GM06990 (cell line): ENCODE measurements around the gene ZRSR2.
"Not testable (repeated sequence)": the region's sequence is repeated elsewhere in the genome, so short reads cannot be mapped to it uniquely, and the experiment has no call there.

Experiments
- DNase-seq: peaks from one replicate; pipeline ENCODE4 v3.0.0-alpha.2; 2011; ENCODE audit not compliant: insufficient read length; ENCODE audit errors: extremely low read depth
- H3K27me3 ChIP-seq: replicated peaks from 2 replicates; pipeline ENCODE4 v1.6.0; 2011; ENCODE audit warnings: low read length; ENCODE audit not compliant: control insufficient read depth, insufficient read depth
- H3K36me3 ChIP-seq: 2 replicates; pipeline ENCODE4 v1.5.1; 2011; ENCODE audit warnings: low read length; ENCODE audit not compliant: control insufficient read depth, insufficient read depth
- H3K4me3 ChIP-seq: replicated peaks from 2 replicates; pipeline ENCODE4 v1.5.1; 2011; ENCODE audit warnings: low read depth, mild to moderate bottlenecking, control low read depth, low read length
- CTCF ChIP-seq: IDR thresholded peaks from 2 replicates; pipeline ENCODE4 v1.5.1; 2011; ENCODE audit warnings: low read length, control low read depth, mild to moderate bottlenecking, inconsistent platforms; ENCODE audit not compliant: insufficient read depth, poor library complexity, severe bottlenecking

Gene ZRSR2

DNA sequence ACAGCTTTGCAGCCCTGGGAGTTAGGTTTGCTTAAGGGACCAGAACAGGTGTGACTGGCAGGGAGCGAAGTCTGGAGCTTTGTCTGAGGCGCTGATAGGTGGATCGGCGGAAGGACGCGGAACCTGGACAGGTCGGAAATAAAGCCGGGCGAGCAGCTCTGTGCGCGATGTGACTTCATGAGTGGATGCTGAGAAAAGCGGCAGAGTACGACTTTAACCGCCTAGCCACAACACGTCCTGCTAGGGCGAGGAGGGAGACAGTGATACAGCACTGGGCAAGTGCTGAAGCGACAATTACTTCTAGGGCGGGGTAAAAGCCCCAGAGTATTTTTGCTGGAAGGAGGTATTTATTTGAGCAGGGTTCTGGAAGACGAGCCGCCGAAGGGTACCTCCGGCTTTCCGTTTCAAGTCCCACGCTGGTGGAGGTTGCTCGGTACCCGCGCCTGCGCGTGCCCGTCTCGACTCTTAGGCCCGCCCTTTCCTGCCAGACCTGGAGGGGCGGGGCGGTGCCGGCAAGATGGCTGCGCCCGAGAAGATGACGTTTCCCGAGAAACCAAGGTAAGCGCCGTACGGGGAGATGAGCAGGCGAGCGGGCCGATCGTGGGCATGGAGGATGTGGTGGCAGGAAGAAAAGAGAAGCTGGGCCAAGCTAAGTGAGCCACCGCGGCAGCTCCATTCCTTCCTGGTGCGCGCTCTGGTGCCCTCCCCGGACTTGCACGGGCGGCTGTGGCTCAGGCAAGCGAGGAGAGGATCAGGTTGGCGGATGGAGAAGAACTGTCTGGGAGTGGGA is at the start of gene ZRSR2:
Gene ZRSR2, plus strand, starts transcription at position 506 of the 790 bp plus-strand sequence. Its CDS starts 12 bp downstream, at position 518.
- H3K4me3 ChIP-seq, result peak within 1 kb of the TSS; percentile 92
- no peaks in the 10 kb centered on the region; the same call in 1 of the 2 replicates for H3K36me3 ChIP-seq
- DNase-seq, result peak; percentile 93
- H3K27me3 ChIP-seq, result no peaks in the 10 kb centered on the region
- TF ChIP-seq CTCF, result no peak

DNA sequence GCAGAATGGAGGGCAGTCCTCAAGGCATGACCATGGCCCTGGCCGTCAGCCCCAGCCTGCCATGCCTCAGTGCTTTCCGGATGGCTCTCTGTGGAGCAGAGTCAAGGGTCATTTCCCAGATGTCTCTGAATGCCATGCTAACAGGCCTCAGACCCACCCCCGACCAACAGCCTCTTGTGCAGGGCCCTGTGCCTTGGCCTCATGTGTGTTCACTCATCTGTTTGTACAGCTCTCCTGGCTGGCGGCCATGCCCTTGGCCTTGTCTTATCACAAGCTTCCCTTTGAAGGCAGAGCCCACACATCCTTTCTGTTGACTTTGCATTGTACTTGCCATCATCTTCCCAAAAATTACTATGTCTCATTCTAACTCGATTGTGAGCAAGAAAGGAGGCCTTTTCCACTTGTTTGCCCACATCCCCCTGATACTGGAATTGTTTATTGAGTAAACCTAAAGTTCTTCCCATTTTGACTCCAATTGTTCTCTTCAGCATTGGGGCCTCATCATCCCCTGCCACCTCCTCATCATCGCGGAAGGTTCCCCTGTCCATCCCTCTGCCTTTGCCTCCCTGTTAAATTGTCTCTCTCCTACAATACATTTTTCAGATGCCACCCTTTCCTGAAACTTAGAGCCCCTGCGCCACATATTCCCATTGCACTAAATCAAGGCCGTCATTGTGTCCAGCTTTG is 46.0 kb upstream of the ZRSR2 start:
- no peak for DNase-seq
- TF ChIP-seq CTCF, result no peak
- Histone ChIP-seq H3K4me3 (no peak overlapping the region), H3K36me3 (no peaks in the 10 kb centered on the region), H3K27me3 (no peaks in the 10 kb centered on the region)

GRCh38 chrX:15745179-15745578 is 45.1 kb upstream of the ZRSR2 start:
- no peaks in the 10 kb centered on the region for H3K27me3 ChIP-seq
- no peak for DNase-seq
- no peak for TF ChIP-seq CTCF
- no peaks in the 10 kb centered on the region for H3K36me3 ChIP-seq
- H3K4me3 ChIP-seq, result no peak overlapping the region

DNA sequence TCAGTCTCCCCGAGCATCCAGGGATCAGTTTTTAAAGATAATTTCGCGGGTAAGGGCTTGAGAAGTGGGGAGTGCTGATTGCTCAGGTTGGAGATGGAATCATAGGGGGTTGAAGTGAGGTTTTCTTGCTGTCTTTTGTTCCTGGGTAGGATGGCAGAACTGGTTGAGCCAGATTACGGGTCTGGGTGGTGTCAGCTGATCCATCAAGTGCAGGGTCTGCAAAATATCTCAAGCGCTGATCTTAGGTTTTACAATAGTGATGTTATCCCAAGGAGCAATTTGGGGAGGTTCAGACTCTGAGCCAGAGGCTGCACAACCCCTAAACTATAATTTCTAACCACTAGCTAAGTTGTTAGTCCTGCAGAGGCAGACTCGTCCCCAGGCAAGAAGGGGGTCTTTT is 43.6 kb upstream of the ZRSR2 start:
- H3K27me3 ChIP-seq, H3K4me3 ChIP-seq, DNase-seq, H3K36me3 ChIP-seq: not testable (repeated sequence)

DNA sequence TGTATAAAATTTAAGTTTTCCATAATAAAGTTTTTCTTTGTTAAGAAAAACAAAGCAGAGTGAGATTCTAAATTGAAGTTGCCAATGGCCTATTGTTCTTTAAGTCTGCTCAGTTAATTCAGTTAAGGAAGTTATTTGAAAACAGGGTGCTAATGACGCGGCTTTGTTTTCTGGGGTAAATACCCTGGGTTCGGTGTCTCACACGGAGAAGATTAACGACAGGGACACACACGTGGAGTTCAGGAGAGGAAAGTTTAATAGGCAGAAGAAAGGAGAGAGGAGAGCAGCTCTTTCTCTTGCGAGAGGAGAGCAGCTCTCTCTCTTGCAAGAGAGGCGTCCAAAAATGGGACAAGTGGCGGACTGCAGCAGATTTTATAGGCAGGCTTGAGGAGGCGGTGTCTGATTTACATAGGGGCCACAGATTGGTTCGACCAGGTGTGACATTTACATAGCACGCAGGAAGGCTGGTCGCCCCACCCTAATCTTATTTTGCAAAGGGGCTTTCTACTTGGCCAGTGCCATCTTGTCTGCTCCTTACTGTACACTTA is 42.6 kb upstream of the ZRSR2 start:
- no peaks in the 10 kb centered on the region for H3K36me3 ChIP-seq
- H3K4me3 ChIP-seq, result no peak overlapping the region
- no peak for TF ChIP-seq CTCF
- H3K27me3 ChIP-seq, result no peaks in the 10 kb centered on the region
- DNase-seq, result no peak

DNA sequence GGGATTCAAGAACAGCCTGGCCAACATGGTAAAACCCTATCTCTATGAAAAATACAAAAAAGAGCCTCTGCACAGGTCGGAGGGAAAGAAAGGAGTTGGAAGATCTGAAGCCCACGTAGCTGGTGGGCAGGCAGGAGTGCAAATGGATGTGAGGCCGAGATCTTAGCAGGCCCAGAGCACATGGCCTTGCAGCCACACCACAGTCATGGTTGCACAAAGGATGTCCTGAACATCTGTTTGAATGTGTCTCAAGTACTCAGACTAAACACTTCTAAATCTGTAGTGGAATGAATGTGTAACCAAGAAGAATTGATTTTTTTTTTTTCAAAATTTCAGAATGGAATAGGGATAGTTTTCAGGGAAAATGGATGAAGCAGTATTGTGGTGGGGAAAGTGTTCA is 41.4 kb upstream of the ZRSR2 start:
- no peaks in the 10 kb centered on the region for H3K27me3 ChIP-seq
- no peak for DNase-seq
- no peak for TF ChIP-seq CTCF

More for the DNA sequence above, 41.4 kb upstream of the ZRSR2 start:
- Histone ChIP-seq H3K4me3 (no peak overlapping the region), H3K36me3 (no peaks in the 10 kb centered on the region)
